Esophagus squamous epithelium (tissue), 4 donors: ENCODE results near the gene PHF2.

ENCODE experiments used
- POLR2A ChIP-seq, 4 donors: fragments of 450-650 bp; IDR thresholded peaks; one replicate each; pipeline ENCODE4 v1.6.1; 2017; ENCODE audit warnings: antibody characterized with exemption in 4 of 4, mild to moderate bottlenecking in 4 of 4, moderate library complexity in 3 of 4
- TF ChIP-seq, protein P1 (sequence below), 6 experiments: fragments of 450-650 bp in 4 of 6; fragments of 200-600 bp in 2 of 6; sonication (generic) in 2 of 6; IDR thresholded peaks; one replicate each; pipeline ENCODE4 v1.5.1; 2016 to 2019; ENCODE audit warnings: antibody characterized with exemption in 6 of 6, mild to moderate bottlenecking in 4 of 6, moderate library complexity in 4 of 6

DNA sequence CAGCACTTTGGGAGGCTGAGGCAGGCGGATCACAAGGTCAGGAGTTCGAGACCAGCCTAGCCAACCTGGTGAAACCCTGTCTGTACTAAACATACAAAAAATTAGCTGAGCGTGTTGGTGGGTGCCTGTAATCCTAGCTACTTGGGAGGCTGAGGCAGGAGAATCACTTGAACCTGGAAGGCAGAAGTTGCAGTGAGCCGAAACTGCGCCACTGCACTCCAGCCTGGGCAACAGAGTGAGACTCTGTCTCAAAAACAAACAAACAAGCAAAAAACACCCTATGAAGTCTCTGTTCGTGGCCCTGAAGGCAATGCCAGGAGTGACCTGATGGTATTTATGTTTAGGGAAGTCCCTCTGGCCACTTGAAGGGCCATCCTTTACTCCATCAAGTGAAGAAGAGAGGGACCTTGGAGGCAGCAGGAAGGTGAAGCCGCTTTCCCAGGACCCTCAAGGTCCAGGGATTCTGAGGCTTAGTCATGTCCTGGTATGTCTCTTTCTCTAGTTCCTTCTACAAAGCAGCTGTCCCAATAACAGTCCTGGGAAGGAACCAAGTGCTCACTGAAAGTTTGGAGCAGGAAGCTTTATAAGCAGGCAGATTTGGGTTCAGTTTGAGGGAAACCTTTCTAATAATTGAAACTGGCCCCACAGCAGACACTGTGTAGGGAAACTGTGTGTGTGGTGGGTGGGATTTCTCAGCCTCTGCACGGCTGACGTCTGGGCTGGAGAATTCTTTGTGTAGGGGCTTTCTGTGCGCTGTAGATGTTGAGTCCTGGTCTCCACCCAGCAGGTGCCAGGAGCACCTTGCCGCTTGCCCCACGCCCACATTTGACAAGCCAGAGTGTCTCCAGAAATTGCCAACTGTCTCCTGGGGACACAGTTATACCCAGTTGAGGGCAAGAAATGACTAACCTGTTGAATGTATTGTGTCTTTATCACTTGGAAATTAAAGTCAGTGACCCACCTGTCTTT is 12.5 kb downstream of the PHF2 start:
- TF ChIP-seq, protein P1, sequence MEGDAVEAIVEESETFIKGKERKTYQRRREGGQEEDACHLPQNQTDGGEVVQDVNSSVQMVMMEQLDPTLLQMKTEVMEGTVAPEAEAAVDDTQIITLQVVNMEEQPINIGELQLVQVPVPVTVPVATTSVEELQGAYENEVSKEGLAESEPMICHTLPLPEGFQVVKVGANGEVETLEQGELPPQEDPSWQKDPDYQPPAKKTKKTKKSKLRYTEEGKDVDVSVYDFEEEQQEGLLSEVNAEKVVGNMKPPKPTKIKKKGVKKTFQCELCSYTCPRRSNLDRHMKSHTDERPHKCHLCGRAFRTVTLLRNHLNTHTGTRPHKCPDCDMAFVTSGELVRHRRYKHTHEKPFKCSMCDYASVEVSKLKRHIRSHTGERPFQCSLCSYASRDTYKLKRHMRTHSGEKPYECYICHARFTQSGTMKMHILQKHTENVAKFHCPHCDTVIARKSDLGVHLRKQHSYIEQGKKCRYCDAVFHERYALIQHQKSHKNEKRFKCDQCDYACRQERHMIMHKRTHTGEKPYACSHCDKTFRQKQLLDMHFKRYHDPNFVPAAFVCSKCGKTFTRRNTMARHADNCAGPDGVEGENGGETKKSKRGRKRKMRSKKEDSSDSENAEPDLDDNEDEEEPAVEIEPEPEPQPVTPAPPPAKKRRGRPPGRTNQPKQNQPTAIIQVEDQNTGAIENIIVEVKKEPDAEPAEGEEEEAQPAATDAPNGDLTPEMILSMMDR (IDR thresholded peaks at IDR 0.05), result no peak
- TF ChIP-seq POLR2A (IDR thresholded peaks at IDR 0.05), result no peak
